ENCODE results near the gene PDE8B.

DNA sequence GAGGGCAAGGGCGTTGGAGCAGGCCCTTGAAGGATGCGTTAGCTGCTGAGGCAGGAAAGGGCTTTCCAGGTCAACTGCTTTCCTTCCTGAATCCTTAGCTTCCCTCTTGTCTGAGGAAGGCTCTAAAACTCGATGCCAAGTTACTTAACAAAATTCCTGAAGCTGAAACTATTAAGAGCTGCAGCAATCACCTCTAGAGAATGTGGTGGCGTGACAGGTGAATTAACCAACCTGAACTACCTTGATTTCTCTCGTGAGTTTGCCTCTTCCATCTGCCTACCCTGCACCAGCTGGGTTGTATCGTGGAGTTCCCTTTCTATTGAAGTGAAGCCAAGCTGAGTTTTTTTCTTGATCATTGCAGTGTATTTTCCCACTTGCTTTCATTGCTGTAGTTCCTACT lies 96.1 kb downstream of the PDE8B start:
- TF ChIP-seq CTCF (conservative IDR thresholded peaks at IDR 0.05; ENCODE audit: low read depth, low read length) (no peak), EZH2phosphoT487 (IDR thresholded peaks at IDR 0.05; ENCODE audit: borderline replicate concordance, low read length) (no peak)
